IMR-90 (cell line): ENCODE measurements around the gene OR5L2. TPM values are rescaled to one million over a fixed set of nuclear protein-coding genes. Genes with fewer than 3 reads are reported as not detected.

ENCODE experiments used
- ATAC-seq: fragments of 200-7000 bp; cut with Tn5 transposase; 2 replicates; pipeline ENCODE4 v1.9.1; 2020; ENCODE audit warnings: low read depth, mild to moderate bottlenecking, moderate library complexity
- BruUV-seq: library from RNA; stranded (reverse); fragments of 400-500 nt; replicated peaks from 2 replicates; lab custom pipeline; 2021; lab: Mats Ljungman, UMichigan
- CTCF ChIA-PET: fragments of 300-600 bp; formaldehyde crosslinking; extraction: SDS; loops from one replicate; lab custom pipeline; 2021; ENCODE audit warnings: antibody characterized with exemption; lab: Yijun Ruan, JAX
- POLR2A ChIA-PET: fragments of 300-600 bp; sonication (Branson Sonifier 250); formaldehyde crosslinking; loops from one replicate; lab custom pipeline; 2022; ENCODE audit warnings: antibody characterized with exemption; ENCODE audit not compliant: unreplicated experiment; lab: Charles Lee
- DNase-seq: peaks from one replicate; pipeline ENCODE4 v3.0.0; 2013
- H2AFZ ChIP-seq: replicated peaks from 2 replicates; pipeline ENCODE3; 2013; ENCODE audit warnings: low read length, mild to moderate bottlenecking; ENCODE audit not compliant: poor library complexity
- H2AK5ac ChIP-seq: 2 replicates; pipeline ENCODE4 v1.6.1; 2013; ENCODE audit warnings: low read depth, low read length, inconsistent platforms
- H2AK9ac ChIP-seq: replicated peaks from 2 replicates; pipeline ENCODE3; 2013; ENCODE audit warnings: mild to moderate bottlenecking, low read depth, low read length, moderate library complexity; ENCODE audit not compliant: poor library complexity
- H2BK120ac ChIP-seq: 2 replicates; pipeline ENCODE4 v1.6.1; 2013; ENCODE audit warnings: low read depth, low read length, inconsistent platforms
- H2BK15ac ChIP-seq: 3 replicates; pipeline ENCODE4 v1.6.1; 2013; ENCODE audit warnings: low read depth, low read length, inconsistent platforms
- H2BK20ac ChIP-seq: 2 replicates; pipeline ENCODE4 v1.6.1; 2013; ENCODE audit warnings: low read depth, mild to moderate bottlenecking, inconsistent platforms, low read length, moderate library complexity
- H2BK5ac ChIP-seq: 2 replicates; pipeline ENCODE4 v1.6.1; 2013; ENCODE audit warnings: mild to moderate bottlenecking, low read depth, low read length, inconsistent platforms; ENCODE audit not compliant: poor library complexity, severe bottlenecking
- H3K14ac ChIP-seq: replicated peaks from 2 replicates; pipeline ENCODE4 v1.6.1; 2013; ENCODE audit warnings: low read depth, low read length, inconsistent platforms
- H3K18ac ChIP-seq: 2 replicates; pipeline ENCODE4 v1.6.1; 2013; ENCODE audit warnings: low read depth, low read length, control low read depth
- H3K23ac ChIP-seq: 2 replicates; pipeline ENCODE4 v1.6.1; 2013; ENCODE audit warnings: low read depth, low read length, inconsistent platforms
- H3K27ac ChIP-seq: 2 replicates; pipeline ENCODE4 v1.5.1; 2013; ENCODE audit warnings: mild to moderate bottlenecking, control low read depth, low read length; ENCODE audit not compliant: insufficient read depth
- H3K27me3 ChIP-seq: 2 replicates; pipeline ENCODE4 v1.6.1; 2013; ENCODE audit warnings: low read length; ENCODE audit not compliant: control insufficient read depth, insufficient read depth
- H3K36me3 ChIP-seq: 2 replicates; pipeline ENCODE4 v1.6.1; 2013; ENCODE audit warnings: low read length, mixed read lengths; ENCODE audit not compliant: control insufficient read depth, insufficient read depth
- H3K4ac ChIP-seq: 2 replicates; pipeline ENCODE4 v1.6.1; 2013; ENCODE audit warnings: low read depth, low read length, inconsistent platforms
- H3K4me1 ChIP-seq: 2 replicates; pipeline ENCODE4 v1.6.1; 2013; ENCODE audit warnings: low read length, mixed read lengths; ENCODE audit not compliant: control insufficient read depth, insufficient read depth
- H3K4me2 ChIP-seq: 2 replicates; pipeline ENCODE4 v1.6.1; 2013; ENCODE audit warnings: low read depth, mild to moderate bottlenecking, control low read depth, low read length, moderate library complexity
- H3K4me3 ChIP-seq: 2 replicates; pipeline ENCODE4 v1.5.1; 2013; ENCODE audit warnings: low read depth, mild to moderate bottlenecking, control low read depth, low read length, moderate library complexity; ENCODE audit not compliant: insufficient read depth
- H3K56ac ChIP-seq: 2 replicates; pipeline ENCODE4 v1.6.1; 2013; ENCODE audit warnings: low read length, inconsistent platforms; ENCODE audit not compliant: insufficient read depth; ENCODE audit errors: extremely low read depth
- H3K79me1 ChIP-seq, 2 experiments: 2 replicates each; pipeline ENCODE4 v1.6.1; 2013; ENCODE audit warnings: low read length in 2 of 2, inconsistent platforms in 1 of 2, low read depth in 1 of 2
- H3K9ac ChIP-seq: 2 replicates; pipeline ENCODE4 v1.6.1; 2013; ENCODE audit warnings: low read depth, low read length, control low read depth
- H3K9me1 ChIP-seq: 2 replicates; pipeline ENCODE4 v1.6.1; 2013; ENCODE audit warnings: low read length, inconsistent platforms; ENCODE audit not compliant: insufficient read depth
- H3K9me3 ChIP-seq: 2 replicates; pipeline ENCODE4 v1.6.1; 2013; ENCODE audit warnings: low read length; ENCODE audit not compliant: control insufficient read depth, insufficient read depth
- H4K20me1 ChIP-seq: 2 replicates; pipeline ENCODE4 v1.6.1; 2013; ENCODE audit warnings: low read length, inconsistent platforms; ENCODE audit not compliant: insufficient read depth
- H4K5ac ChIP-seq: 2 replicates; pipeline ENCODE4 v1.6.1; 2013; ENCODE audit warnings: mild to moderate bottlenecking, low read depth, low read length, control low read depth
- H4K8ac ChIP-seq, 2 experiments: 2 replicates each; pipeline ENCODE4 v1.6.1; 2013; ENCODE audit warnings: low read depth in 2 of 2, low read length in 2 of 2, control low read depth in 1 of 2, inconsistent platforms in 1 of 2
- H4K91ac ChIP-seq: 2 replicates; pipeline ENCODE4 v1.6.1; 2013; ENCODE audit warnings: low read depth, low read length, inconsistent platforms; ENCODE audit not compliant: insufficient read depth
- BHLHE40 ChIP-seq: fragments of 150-350 bp; IDR thresholded peaks from 2 replicates; pipeline ENCODE4 v1.6.1; 2016; ENCODE audit warnings: mild to moderate bottlenecking, low read depth, low read length
- CEBPB ChIP-seq: IDR thresholded peaks from 2 replicates; pipeline ENCODE4 v1.6.1; 2012; ENCODE audit warnings: low read depth, low read length, improper control_type of control experiment
- CHD1 ChIP-seq: IDR thresholded peaks from 2 replicates; pipeline ENCODE4 v1.6.1; 2012; ENCODE audit warnings: low read depth, low read length, improper control_type of control experiment
- CTCF ChIP-seq: conservative IDR thresholded peaks from 2 replicates; pipeline ENCODE4 v1.5.1; 2012; ENCODE audit warnings: mild to moderate bottlenecking, low read depth, low read length, improper control_type of control experiment
- ELK1 ChIP-seq: fragments of 150-350 bp; IDR thresholded peaks from 2 replicates; pipeline ENCODE4 v1.6.1; 2016; ENCODE audit warnings: low read depth, mild to moderate bottlenecking, low read length, moderate library complexity, borderline replicate concordance
- FOS ChIP-seq: fragments of 150-350 bp; IDR thresholded peaks from 2 replicates; pipeline ENCODE4 v1.6.1; 2016; ENCODE audit warnings: low read depth, low read length
- MAFK ChIP-seq: IDR thresholded peaks from 2 replicates; pipeline ENCODE4 v1.6.1; 2012; ENCODE audit warnings: low read depth, low read length, improper control_type of control experiment
- MAZ ChIP-seq: IDR thresholded peaks from 2 replicates; pipeline ENCODE4 v1.6.1; 2012; ENCODE audit warnings: low read depth, mild to moderate bottlenecking, low read length, improper control_type of control experiment, moderate library complexity, borderline replicate concordance
- MXI1 ChIP-seq: IDR thresholded peaks from 2 replicates; pipeline ENCODE4 v1.6.1; 2012; ENCODE audit warnings: low read depth, mild to moderate bottlenecking, low read length, moderate library complexity, borderline replicate concordance
- NFE2L2 ChIP-seq: fragments of 150-350 bp; IDR thresholded peaks from 2 replicates; pipeline ENCODE4 v1.6.1; 2016; ENCODE audit warnings: low read depth, mild to moderate bottlenecking, low read length
- POLR2A ChIP-seq: IDR thresholded peaks from 2 replicates; pipeline ENCODE4 v1.6.1; 2012; ENCODE audit warnings: mild to moderate bottlenecking, low read depth, low read length
- RAD21 ChIP-seq: IDR thresholded peaks from 2 replicates; pipeline ENCODE4 v1.6.1; 2012; ENCODE audit warnings: low read length, improper control_type of control experiment
- RCOR1 ChIP-seq: IDR thresholded peaks from 2 replicates; pipeline ENCODE4 v1.6.1; 2012; ENCODE audit warnings: mild to moderate bottlenecking, low read length, improper control_type of control experiment; ENCODE audit not compliant: insufficient replicate concordance
- RFX5 ChIP-seq: IDR thresholded peaks from 2 replicates; pipeline ENCODE4 v1.8.0; 2012; ENCODE audit warnings: low read depth, mild to moderate bottlenecking, low read length, moderate library complexity
- SMC3 ChIP-seq: fragments of 150-350 bp; IDR thresholded peaks from 2 replicates; pipeline ENCODE4 v1.6.1; 2016; ENCODE audit warnings: low read depth, mild to moderate bottlenecking, antibody characterized with exemption, low read length, moderate library complexity
- USF2 ChIP-seq: fragments of 150-350 bp; IDR thresholded peaks from 2 replicates; pipeline ENCODE4 v1.6.1; 2017; ENCODE audit warnings: mild to moderate bottlenecking, antibody characterized with exemption, low read length, low read depth
- WGBS, 2 experiments: methylation state at CpG; one replicate each; pipeline versions ENCODE4 v1.1.5 to v1.1.7; 2013; ENCODE audit warnings: missing lambda C conversion rate in 2 of 2; ENCODE audit not compliant: insufficient read length in 1 of 2; ENCODE audit errors: extremely low coverage in 2 of 2; 5-methylcytosine and 5-hydroxymethylcytosine counted together
- dilution Hi-C: fragments of 300-500 bp; cut with HindIII; formaldehyde crosslinking; loops from one replicate; pipeline ENCODE4 v1.14.3; 2018; ENCODE audit warnings: low sequenced_read_pairs; ENCODE audit not compliant: unreplicated experiment
- in situ Hi-C: fragments of 300-500 bp; cut with MboI; formaldehyde crosslinking; loops from 3 replicates; pipeline ENCODE4 v1.14.3; 2019; ENCODE audit warnings: low sequenced_read_pairs, inconsistent platforms, mixed read lengths
- intact Hi-C: fragments of 100-400 bp; cut with micrococcal nuclease; formaldehyde crosslinking; loops from 2 replicates; pipeline ENCODE4 v1.10.0; 2022
- polyA plus RNA-seq, 3 experiments: library from polyadenylated mRNA; depleted of rRNA; stranded (reverse); fragments of >200 nt; gene quantifications; 2 replicates each; pipeline ENCODE4 v1.2.3, GENCODE V29; 2012; ENCODE audit warnings: low replicate concordance in 1 of 3
- total RNA-seq: library from RNA; depleted of rRNA; stranded (reverse); fragments of >200 nt; gene quantifications from 2 replicates; pipeline ENCODE4 v1.2.3, GENCODE V29; 2012

The OR5L2 gene
- total and polyA plus RNA-seq, 2 of the 4 experiments (the other 2 are of a cell fraction) = not detected

- H4K91ac ChIP-seq = no peak overlapping the region
- in situ Hi-C loops (no loop called here), intact Hi-C loops (no loop called here), dilution Hi-C loops (no loop called here)
- ChIA-PET CTCF (no interaction called here), POLR2A (no interaction called here)
- H3K9me1 ChIP-seq = no peaks in the 10 kb centered on the region
- no peak overlapping the region for H4K5ac ChIP-seq
- no peaks in the 10 kb centered on the region for H3K27me3 ChIP-seq
- H3K9me3 ChIP-seq = no peaks in the 10 kb centered on the region
- H3K9ac ChIP-seq = no peak overlapping the region
- H3K4me3 ChIP-seq = no peak overlapping the region
- H2AK5ac ChIP-seq = no peak overlapping the region
- no peaks in the 10 kb centered on the region for H3K36me3 ChIP-seq
- H2BK120ac ChIP-seq = no peak overlapping the region
- H3K4me1 ChIP-seq = no peaks in the 10 kb centered on the region
- H2BK5ac ChIP-seq = no peak overlapping the region
- WGBS, 2 experiments = no CpG with 5 or more reads among the region's 1 CpG
- DNase-seq (no peak), ATAC-seq (no peak)
- no peak overlapping the region for H4K8ac ChIP-seq
- H3K56ac ChIP-seq = no peak overlapping the region
- no peak overlapping the region for H2BK20ac ChIP-seq
- H3K4me2 ChIP-seq = no peak overlapping the region
- no peak overlapping the region for H3K4ac ChIP-seq
- H2AFZ ChIP-seq = no peak overlapping the region
- TF ChIP-seq BHLHE40 (no peak), ELK1 (no peak), RAD21 (no peak), USF2 (no peak), CEBPB (no peak), NFE2L2 (no peak), MAFK (no peak), RFX5 (no peak), CHD1 (no peak), RCOR1 (no peak), FOS (no peak), SMC3 (no peak), MXI1 (no peak), MAZ (no peak), CTCF (no peak), POLR2A (no peak)
- H3K79me1 ChIP-seq = no peaks in the 10 kb centered on the region
- H4K20me1 ChIP-seq = no peaks in the 10 kb centered on the region
- no TSS peak for BruUV-seq
- no peak overlapping the region for H2BK15ac ChIP-seq
- no peak overlapping the region for H3K23ac ChIP-seq
- H3K14ac ChIP-seq = no peak overlapping the region
- no peak overlapping the region for H3K18ac ChIP-seq
- H2AK9ac ChIP-seq = no peak overlapping the region
- H3K27ac ChIP-seq = no peak overlapping the region
Measured at GRCh38 chr11:55854704-55855103, 27.7 kb downstream of the OR5L2 start.
